ENCODE results near the gene SNAP29.

DNA sequence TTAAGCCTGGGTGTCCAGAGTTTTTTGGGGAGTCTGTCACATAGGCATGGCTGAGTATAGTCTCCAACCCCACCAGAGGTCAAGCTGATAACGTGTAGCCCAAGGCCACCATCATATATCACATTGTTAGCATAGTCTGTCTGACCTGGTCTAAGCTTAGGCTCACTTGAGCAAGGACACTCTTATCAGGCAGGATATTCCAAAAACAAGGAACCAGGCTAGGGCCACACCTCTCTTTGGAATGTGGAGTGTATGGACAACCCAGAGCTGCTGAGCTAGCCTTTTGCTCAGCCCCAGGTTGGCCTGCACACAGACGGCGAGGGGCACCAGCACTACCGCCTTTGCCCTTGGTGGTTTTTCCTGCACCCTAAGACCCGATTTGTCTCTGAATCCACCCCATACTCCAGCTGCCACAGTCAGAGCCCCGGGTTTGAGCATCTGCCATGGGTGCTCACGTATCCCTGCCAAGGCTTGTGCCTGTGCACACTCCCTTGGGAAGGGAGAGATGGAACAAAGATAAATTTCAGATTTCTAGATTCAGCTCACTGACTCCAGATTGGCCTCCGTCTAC is 7.2 kb downstream of the SNAP29 start:
- TF ChIP-seq, protein P1, sequence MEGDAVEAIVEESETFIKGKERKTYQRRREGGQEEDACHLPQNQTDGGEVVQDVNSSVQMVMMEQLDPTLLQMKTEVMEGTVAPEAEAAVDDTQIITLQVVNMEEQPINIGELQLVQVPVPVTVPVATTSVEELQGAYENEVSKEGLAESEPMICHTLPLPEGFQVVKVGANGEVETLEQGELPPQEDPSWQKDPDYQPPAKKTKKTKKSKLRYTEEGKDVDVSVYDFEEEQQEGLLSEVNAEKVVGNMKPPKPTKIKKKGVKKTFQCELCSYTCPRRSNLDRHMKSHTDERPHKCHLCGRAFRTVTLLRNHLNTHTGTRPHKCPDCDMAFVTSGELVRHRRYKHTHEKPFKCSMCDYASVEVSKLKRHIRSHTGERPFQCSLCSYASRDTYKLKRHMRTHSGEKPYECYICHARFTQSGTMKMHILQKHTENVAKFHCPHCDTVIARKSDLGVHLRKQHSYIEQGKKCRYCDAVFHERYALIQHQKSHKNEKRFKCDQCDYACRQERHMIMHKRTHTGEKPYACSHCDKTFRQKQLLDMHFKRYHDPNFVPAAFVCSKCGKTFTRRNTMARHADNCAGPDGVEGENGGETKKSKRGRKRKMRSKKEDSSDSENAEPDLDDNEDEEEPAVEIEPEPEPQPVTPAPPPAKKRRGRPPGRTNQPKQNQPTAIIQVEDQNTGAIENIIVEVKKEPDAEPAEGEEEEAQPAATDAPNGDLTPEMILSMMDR (conservative IDR thresholded peaks at IDR 0.05 in 1 of 2, IDR thresholded peaks at IDR 0.05 in 1 of 2; ENCODE audit: extremely low read depth in 1 of 2, insufficient read depth in 1 of 2, low read depth in 1 of 2, low read length in 2 of 2) = no peak
- no peak for TF ChIP-seq EZH2 (IDR thresholded peaks at IDR 0.05; ENCODE audit: borderline replicate concordance, low read length)
